Ecto neural progenitor cell (in vitro differentiated cells): ENCODE data around the gene AQP1.

Experiments used
- DNase-seq: peaks from one replicate; pipeline ENCODE4 v3.0.0-alpha.2; 2018; ENCODE audit warnings: low spot score

AQP1 gene

GRCh38 chr7:30906515-30907240 is 5.0 kb upstream of the AQP1 start:
- no peak for DNase-seq

- no peak for DNase-seq
Observed at GRCh38 chr7:30907527-30908267, 4.0 kb upstream of the AQP1 start.

GRCh38 chr7:30908681-30909080 is 3.0 kb upstream of the AQP1 start:
- no peak for DNase-seq

GRCh38 chr7:30909431-30909830 is 2.2 kb upstream of the AQP1 start:
- no peak for DNase-seq

- DNase-seq = no peak
Observed at GRCh38 chr7:30910411-30911073, 1.1 kb upstream of the AQP1 start.

- no peak for DNase-seq
Observed at GRCh38 chr7:30911133-30911532, 520 bp upstream of the AQP1 start.

- DNase-seq = no peak
Observed at GRCh38 chr7:30912021-30912730, 523 bp downstream of the AQP1 start.

- no peak for DNase-seq
Observed at GRCh38 chr7:30912731-30912985, 1.0 kb downstream of the AQP1 start.

- DNase-seq = no peak
Observed at GRCh38 chr7:30912986-30913811, 1.5 kb downstream of the AQP1 start.

- DNase-seq = no peak
Observed at GRCh38 chr7:30913821-30914515, 2.3 kb downstream of the AQP1 start.

- no peak for DNase-seq
Observed at GRCh38 chr7:30914596-30914995, 2.9 kb downstream of the AQP1 start.

GRCh38 chr7:30915005-30915601 is 3.5 kb downstream of the AQP1 start:
- DNase-seq = no peak

- DNase-seq = no peak
Observed at GRCh38 chr7:30915751-30916150, 4.1 kb downstream of the AQP1 start.

GRCh38 chr7:30916255-30916654 is 4.6 kb downstream of the AQP1 start:
- no peak for DNase-seq

GRCh38 chr7:30916767-30917166 is 5.1 kb downstream of the AQP1 start:
- DNase-seq = no peak

GRCh38 chr7:30917216-30917893 is 5.7 kb downstream of the AQP1 start:
- no peak for DNase-seq

- DNase-seq = no peak
Observed at GRCh38 chr7:30918676-30919075, 7.0 kb downstream of the AQP1 start.

GRCh38 chr7:30920021-30920583 is 8.4 kb downstream of the AQP1 start:
- DNase-seq = no peak

GRCh38 chr7:30920584-30921539 is 9.2 kb downstream of the AQP1 start:
- peak; percentile 41 for DNase-seq
